Lung (tissue), 12 donors: ENCODE measurements around the gene TSEN54. TPM values are rescaled to one million over a fixed set of nuclear protein-coding genes. Genes with fewer than 3 reads are reported as not detected.

ENCODE experiments used
- ATAC-seq: fragments of 200-7000 bp; cut with Tn5 transposase; one replicate; pipeline ENCODE4 v1.9.1; 2020; ENCODE audit warnings: moderate number of reproducible peaks; ENCODE audit not compliant: insufficient read depth, low FRiP score
- DNase-seq, 3 donors: peaks; one replicate each; pipeline ENCODE4 v3.0.0-alpha.2; 2013 to 2017
- H3K27ac ChIP-seq, 2 donors: one replicate each; pipeline ENCODE4 v1.5.1; 2013; ENCODE audit warnings: mild to moderate bottlenecking in 2 of 2, moderate library complexity in 2 of 2, control low read depth in 1 of 2, inconsistent platforms in 1 of 2, low read depth in 1 of 2, low read length in 1 of 2
- H3K27me3 ChIP-seq, 3 donors: one replicate each; pipeline ENCODE4 v1.5.1; 2013; ENCODE audit warnings: low read length in 2 of 3; ENCODE audit not compliant: control insufficient read depth in 3 of 3, insufficient read depth in 3 of 3
- H3K36me3 ChIP-seq, 4 donors: one replicate each; pipeline ENCODE4 v1.5.1; 2013; ENCODE audit warnings: low read length in 4 of 4, mild to moderate bottlenecking in 1 of 4, moderate library complexity in 1 of 4; ENCODE audit not compliant: control insufficient read depth in 4 of 4, insufficient read depth in 4 of 4
- H3K4me1 ChIP-seq, 5 donors: one replicate each; pipeline ENCODE4 v1.5.1; 2013; ENCODE audit warnings: low read length in 5 of 5, mild to moderate bottlenecking in 2 of 5, moderate library complexity in 1 of 5; ENCODE audit not compliant: control insufficient read depth in 5 of 5, insufficient read depth in 5 of 5
- H3K4me3 ChIP-seq: one replicate; pipeline ENCODE4 v1.5.1; 2013; ENCODE audit warnings: mild to moderate bottlenecking, control low read depth, moderate library complexity
- H3K9ac ChIP-seq, 2 donors: one replicate each; pipeline ENCODE4 v1.5.1; 2013; ENCODE audit warnings: low read length in 2 of 2, control low read depth in 1 of 2; ENCODE audit not compliant: insufficient read depth in 1 of 2
- H3K9me3 ChIP-seq, 4 donors: one replicate each; pipeline ENCODE4 v1.5.1; 2013; ENCODE audit warnings: low read length in 3 of 4, mild to moderate bottlenecking in 1 of 4, moderate library complexity in 1 of 4; ENCODE audit not compliant: control insufficient read depth in 4 of 4, insufficient read depth in 3 of 4
- WGBS, 2 donors: extraction: QIAGEN DNeasy Blood & Tissue Kit; methylation state at CpG; one replicate each; pipeline ENCODE4 v1.1.7; 2013; 5-methylcytosine and 5-hydroxymethylcytosine counted together
- polyA plus RNA-seq, 2 donors: library from polyadenylated mRNA; stranded (reverse); fragments of 200-250 nt; gene quantifications; one replicate each; pipeline ENCODE4 v1.2.1, GENCODE V29; 2013
- total RNA-seq, 2 donors: library from RNA; depleted of rRNA in 1 of 2; stranded (reverse); fragments of >200 nt in 1 of 2; gene quantifications; one replicate each; pipeline ENCODE4 v1.2.1, GENCODE V29; 2014 to 2021
- TF ChIP-seq, protein P1 (sequence below): IDR thresholded peaks from 2 replicates; pipeline ENCODE4 v1.5.1; 2012; ENCODE audit warnings: mild to moderate bottlenecking; ENCODE audit errors: control extremely low read depth, extremely low read depth
- donor health status: control.
- donor health status: control.
- donor health status: Bipolar disorder and iron deficiency.
- donor health status: healthy.
- donor health status: DM: yes; HTN: yes; CAD: no.

Gene TSEN54
- total and polyA plus RNA-seq, 4 donors, result 18.4 to 36.5 (median 21.6) TPM

DNA sequence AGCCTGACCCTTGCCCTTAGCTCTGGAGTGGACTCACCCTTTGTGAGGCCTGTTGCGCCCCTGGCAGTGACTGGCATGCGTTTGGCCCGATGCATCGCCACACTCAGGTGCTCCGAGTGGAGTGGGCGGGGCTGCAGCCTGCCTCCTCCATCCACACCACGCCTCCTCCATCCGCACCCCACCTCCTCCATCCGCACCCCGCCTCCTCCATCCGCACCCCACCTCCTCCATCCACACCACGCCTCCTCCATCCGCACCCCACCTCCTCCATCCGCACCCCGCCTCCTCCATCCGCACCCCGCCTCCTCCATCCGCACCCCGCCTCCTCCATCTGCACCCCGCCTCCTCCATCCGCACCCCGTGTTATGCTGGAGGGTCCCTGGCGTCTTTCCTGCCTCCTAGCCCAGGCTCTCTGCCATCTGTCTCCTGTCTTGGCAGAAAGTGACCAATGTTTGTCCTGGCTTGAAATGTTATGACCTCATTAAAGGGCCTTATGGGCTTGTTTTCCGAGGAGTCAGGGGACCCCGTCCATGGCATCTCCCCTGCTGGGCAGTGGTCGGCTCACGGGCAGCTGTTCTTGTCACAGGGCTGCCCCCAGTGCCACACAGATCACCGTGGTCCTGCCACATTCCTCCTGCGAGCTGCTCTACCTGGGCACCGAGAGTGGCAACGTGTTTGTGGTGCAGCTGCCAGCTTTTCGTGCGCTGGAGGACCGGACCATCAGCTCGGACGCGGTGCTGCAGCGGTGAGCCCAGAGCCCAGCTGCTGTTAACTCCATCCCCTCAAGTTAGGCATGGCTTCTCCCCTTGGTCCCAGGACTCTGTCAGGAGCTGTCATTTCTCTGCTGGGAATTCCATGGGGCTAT, 42.6 kb downstream of the TSEN54 start:
- ATAC-seq (no peak), DNase-seq (no peak)
- no peak overlapping the region for H3K4me3 ChIP-seq
- no peaks in the 10 kb centered on the region for H3K27me3 ChIP-seq
- TF ChIP-seq, protein P1, sequence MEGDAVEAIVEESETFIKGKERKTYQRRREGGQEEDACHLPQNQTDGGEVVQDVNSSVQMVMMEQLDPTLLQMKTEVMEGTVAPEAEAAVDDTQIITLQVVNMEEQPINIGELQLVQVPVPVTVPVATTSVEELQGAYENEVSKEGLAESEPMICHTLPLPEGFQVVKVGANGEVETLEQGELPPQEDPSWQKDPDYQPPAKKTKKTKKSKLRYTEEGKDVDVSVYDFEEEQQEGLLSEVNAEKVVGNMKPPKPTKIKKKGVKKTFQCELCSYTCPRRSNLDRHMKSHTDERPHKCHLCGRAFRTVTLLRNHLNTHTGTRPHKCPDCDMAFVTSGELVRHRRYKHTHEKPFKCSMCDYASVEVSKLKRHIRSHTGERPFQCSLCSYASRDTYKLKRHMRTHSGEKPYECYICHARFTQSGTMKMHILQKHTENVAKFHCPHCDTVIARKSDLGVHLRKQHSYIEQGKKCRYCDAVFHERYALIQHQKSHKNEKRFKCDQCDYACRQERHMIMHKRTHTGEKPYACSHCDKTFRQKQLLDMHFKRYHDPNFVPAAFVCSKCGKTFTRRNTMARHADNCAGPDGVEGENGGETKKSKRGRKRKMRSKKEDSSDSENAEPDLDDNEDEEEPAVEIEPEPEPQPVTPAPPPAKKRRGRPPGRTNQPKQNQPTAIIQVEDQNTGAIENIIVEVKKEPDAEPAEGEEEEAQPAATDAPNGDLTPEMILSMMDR, result no peak
- no peaks in the 10 kb centered on the region for H3K9me3 ChIP-seq
- no peak overlapping the region for H3K9ac ChIP-seq
- H3K27ac ChIP-seq, result no peak overlapping the region
- WGBS, 2 donors, result 82 to 91% methylated on average over 34 to 37 of the region's 38 CpGs
- H3K36me3 ChIP-seq, result peaks cover 0 to 24% (median 0%) of the 10 kb centered on the region in 4 donors
- peaks cover 0 to 19% (median 4%) of the 10 kb centered on the region in 5 donors for H3K4me1 ChIP-seq

DNA sequence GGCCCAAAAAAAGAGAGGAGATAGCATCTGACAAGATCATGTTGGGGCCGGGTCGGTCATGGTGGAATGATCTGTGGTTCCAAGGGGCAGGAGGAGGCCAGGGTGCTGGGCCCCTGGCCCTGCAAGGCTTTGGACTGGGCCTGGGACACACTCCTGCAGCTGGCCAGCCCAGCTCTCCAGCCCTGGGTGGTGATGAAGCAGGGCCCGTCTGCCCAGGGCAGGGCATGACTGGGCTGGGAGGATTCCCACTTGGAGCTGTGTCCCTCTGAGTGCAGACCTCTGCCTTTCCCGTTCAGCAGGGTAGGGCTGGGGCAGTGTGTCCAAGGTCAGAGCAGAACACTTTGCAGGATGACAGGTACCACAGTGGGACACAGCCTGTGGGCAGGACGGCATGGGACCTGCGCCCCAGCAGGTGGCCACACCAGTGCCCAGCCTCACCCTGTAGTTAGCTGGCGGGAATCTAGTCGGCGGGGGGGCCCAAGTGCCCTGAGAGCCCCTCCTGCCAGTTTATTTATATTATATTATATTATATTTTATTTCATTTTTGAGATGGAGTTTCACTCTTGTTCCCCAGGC, 43.7 kb downstream of the TSEN54 start:
- H3K27ac ChIP-seq, result no peak overlapping the region
- ATAC-seq (no peak), DNase-seq (no peak)

GRCh38 chr17:75561927-75562603, 45.7 kb downstream of the TSEN54 start:
- Histone ChIP-seq H3K36me3 (peaks cover 0 to 45% (median 0%) of the 10 kb centered on the region in 4 donors), H3K4me3 (no peak overlapping the region), H3K27me3 (no peaks in the 10 kb centered on the region), H3K9me3 (no peaks in the 10 kb centered on the region), H3K27ac (no peak overlapping the region), H3K9ac (no peak overlapping the region), H3K4me1 (peaks cover 0 to 15% (median 0%) of the 10 kb centered on the region in 5 donors)
- DNase-seq (no peak), ATAC-seq (no peak)
- WGBS, 2 donors, result 72 to 83% methylated on average over 5 of the region's 5 CpGs
- TF ChIP-seq, protein P1, result no peak

More for the DNA sequence above, 43.7 kb downstream of the TSEN54 start:
- no peaks in the 10 kb centered on the region for H3K27me3 ChIP-seq
- H3K36me3 ChIP-seq, result peaks cover 0 to 34% (median 0%) of the 10 kb centered on the region in 4 donors
- H3K4me3 ChIP-seq, result no peak overlapping the region
- H3K9ac ChIP-seq, result no peak overlapping the region
- TF ChIP-seq, protein P1, result no peak
- H3K4me1 ChIP-seq, result peaks cover 0 to 19% (median 4%) of the 10 kb centered on the region in 5 donors
- WGBS, 2 donors, result 88 to 91% methylated on average over 9 of the region's 9 CpGs
- no peaks in the 10 kb centered on the region for H3K9me3 ChIP-seq
